ENCODE data around the gene P4HA1.
A peak's percentile ranks its signal among the peaks of the same experiment; 100 is the strongest.
"Not testable (repeated sequence)": the region's sequence is repeated elsewhere in the genome, so short reads cannot be mapped to it uniquely, and the experiment has no call there.

The P4HA1 gene

DNA sequence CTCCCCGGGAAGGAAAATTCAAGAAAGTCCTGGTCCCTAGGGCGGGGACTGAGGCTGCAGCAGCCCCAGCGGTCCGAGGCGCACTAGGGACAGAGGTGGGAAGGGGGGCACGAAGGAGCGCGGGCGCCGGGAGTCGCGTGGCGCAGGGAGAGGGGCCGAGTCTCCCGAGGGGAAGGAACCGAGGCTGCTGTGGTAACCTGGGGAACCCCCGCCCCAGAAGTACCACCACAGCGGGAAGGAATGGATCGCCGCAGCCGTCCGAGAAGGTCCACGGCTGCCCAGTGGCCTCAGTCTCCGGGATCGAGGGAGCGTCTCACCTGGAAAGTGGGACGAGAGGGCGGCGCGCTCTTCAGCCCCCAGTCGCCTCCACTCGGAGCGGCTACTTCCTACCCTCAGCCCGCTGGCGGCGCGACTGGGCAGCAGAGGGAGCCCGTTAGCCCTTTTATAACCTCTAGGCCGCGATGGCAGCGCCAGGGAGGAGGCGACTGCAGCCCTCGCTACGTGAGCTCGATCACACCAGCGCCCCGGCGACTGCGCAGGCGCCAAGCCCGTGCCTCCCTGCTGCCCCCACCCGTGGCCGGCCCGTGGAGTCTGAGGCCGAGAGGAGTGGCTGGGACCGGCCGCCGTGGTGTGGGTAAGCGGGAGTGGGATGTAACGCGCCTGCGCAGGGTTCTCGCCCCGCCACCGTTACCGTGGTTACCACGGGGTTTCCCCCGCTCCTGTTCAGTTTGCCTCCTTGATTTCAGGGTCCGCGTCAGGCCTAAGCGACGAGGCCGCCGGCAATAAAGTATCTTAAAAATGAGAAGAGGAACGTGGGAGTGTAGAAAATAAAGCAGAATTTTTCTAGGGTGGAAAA is at the start of gene P4HA1:
Gene P4HA1, minus strand, starts transcription at position 418 of the 856 bp plus-strand sequence. CDS start 21,983 bp downstream, outside the sequence.
- peak; percentile 98 for DNase-seq

DNA sequence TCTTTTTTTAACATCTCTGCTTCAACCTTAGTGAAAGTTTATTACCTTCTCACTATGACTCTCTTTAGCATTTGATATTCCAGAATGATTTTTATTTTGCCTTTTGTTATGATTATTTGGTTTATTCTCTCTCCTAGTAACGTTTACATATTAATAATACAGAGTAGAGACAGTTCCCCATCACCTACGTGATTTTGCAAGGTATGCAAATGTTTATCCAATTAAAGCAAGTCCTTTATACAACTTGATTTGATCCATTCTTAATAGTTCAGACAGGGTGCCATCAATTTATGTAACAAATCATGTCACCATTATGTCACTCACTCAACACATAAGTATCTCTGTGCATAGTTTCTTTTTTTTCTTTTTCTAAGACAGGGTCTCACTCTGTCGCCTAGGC is 44.9 kb upstream of the P4HA1 start:
- no peak for DNase-seq

DNA sequence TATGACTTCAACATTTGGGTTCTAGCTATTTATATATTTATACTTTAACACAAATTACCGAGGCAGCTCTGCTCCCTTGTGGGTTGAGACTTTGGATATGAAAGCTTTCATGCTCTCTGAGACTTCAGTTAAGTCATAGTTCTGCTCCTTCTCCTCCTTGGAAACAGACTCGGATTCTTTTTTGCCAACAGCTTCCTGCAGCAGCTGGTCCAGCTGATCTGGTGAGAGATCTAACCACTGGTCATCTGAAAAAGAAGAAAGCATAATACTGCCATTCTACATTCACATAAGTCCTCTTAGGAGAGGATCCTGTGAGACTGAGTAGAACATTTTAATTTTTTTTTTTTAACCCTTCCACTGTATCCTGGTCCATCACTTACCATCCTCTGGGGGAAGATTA is 42.6 kb upstream of the P4HA1 start:
- no peak for DNase-seq

DNA sequence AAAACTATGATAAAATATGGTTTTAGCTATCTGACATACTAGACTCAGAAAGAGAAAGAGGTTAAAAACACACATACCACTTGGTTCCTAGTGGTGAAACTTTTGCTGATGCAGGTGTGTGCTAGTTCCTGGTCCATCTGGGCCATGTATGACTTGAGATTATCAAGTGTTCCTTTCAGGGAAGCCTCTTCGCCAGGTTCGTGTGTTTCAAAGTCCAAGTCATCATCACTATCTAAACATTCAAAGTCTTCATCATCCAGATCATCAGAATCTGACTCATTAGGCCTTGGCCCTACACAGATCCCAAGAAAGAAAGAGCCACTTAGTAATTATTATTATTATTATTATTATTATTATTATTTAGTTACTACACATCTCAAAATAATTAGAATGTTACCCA is 40.0 kb upstream of the P4HA1 start:
- DNase-seq: no peak

- DNase-seq: no peak
Measured at GRCh38 chr10:73134727-73135126, 38.1 kb upstream of the P4HA1 start.

DNA sequence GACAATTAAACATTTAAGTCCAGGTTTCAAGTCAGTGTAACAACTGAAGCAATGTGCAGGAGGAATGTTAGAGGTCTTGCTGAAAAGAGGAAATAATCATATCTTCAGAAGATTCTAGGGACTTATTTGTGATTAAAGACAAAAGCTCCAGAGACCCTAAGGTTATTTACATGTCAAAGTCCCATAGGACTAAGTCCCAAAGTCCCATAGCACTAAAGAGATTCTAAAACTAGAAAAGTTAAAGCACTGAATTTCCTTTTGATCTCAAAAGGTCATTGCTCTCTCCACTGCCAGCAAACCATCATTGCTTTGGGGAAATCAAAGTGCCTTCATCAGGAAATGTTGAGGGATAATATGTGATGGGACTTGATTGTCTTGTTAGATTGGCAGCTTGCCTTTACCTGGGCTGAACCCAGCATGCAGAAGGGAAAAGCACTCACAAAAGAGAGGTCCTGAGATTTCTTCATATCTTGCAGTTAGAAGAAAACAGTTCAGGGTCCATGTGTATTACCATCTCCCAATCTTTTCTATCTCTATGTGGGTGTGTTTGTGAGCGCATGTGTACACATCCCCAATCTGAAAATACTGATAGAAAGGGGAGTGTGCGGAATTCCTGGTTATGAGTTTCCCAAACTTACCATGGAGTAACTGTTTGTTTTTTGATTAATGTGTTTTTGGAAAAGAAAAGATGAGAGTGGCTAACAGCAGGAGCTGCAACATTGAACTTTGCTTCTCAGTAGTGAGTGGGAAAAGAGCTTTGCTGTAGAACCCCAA is 35.4 kb upstream of the P4HA1 start:
- no peak for DNase-seq

DNA sequence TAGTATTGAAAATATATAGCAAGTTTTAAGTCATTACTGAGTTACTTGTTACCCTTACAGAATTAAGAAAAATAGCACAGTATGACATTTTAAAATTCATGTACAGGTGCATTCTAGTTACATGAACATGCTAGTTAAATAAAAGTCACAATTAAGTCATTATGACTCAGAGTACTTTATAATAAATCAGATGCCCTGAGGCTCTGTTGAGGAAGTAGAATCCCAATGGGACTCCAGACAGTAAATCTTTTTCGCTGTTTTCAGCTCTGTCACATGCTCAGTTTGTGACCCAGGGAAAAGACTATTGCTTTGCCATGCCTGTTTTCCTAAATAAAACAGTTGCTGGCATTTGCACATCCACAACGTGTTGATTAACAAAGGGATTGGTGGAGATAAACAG is 34.6 kb upstream of the P4HA1 start:
- no peak for DNase-seq

- no peak for DNase-seq
Measured at GRCh38 chr10:73126343-73126742, 29.7 kb upstream of the P4HA1 start.

GRCh38 chr10:73119952-73120351 is 23.3 kb upstream of the P4HA1 start:
- DNase-seq: no peak

DNA sequence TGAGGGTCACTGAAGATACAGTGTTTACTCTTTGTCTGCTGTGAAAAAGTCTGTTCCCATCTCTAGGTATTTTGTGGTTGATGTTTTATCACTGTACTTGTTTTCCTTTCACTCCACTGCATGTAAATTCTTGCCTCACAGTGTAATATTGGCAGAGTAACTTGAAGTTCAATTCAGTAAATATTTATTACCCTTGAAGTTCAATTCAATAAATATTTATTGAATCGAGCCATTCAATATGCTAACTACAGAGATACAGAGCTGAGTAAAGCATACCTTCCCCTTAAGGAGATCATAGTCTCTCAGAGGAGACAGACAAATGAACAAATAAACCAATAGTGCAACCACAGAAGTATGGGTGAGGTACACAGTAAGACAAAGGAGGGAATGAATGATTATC is 22.8 kb upstream of the P4HA1 start:
- DNase-seq: no peak

DNA sequence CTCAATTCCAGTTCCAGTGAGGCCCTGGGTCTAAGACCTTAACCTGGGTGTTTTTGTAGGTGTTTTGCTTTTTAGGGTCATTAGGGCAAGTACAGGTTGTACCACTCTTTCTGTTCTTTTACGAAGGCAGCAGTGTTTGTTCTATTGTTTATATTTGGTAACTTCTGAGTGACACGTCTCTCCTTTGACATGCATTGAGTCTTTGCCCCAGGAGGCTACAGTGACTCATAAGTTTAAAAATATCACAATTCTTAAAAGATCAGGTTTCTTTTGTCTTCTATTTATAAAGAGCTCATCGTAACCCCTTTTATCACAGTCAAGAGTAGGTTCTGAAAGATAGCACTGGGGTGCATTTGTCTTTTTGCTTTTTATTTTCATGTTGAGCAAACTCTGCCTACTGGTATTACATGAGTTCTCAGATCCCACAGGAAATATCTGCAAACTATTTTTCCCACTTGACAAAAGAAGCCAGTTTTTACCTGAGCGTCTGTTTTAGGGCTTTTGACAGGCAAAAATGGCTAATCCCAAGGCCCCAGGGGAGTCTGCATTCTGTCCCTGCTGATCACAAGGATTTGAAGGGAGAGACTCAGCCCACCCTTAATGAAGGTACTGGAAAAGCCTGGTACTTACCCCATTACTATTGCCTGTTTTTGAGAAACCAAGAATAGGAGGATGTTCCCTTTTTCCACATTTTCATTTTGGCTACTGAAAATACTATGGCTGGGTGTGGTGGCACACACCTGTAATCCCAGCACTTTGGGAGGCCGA is 21.5 kb upstream of the P4HA1 start:
- no peak for DNase-seq

- no peak for DNase-seq
Measured at GRCh38 chr10:73116017-73116416, 19.4 kb upstream of the P4HA1 start.

DNA sequence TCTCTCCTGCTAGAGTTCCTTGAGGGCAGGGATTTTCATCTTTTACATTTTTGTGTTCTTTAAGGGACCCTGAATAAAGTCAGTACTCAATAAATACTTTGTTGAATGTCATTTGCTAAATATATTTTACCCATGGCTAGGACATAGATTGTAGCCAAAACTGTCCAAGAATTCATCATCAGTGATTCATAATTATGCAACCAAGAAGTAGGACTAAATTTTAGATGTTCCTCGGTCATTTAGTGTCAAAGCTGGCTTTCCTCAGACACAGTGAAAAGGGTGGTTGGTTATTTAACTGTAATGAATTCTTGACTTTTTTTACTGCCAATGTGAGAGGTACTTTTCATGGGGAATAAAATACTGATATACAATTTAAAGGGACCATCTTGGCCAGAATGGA is 16.9 kb upstream of the P4HA1 start:
- no peak for DNase-seq

DNA sequence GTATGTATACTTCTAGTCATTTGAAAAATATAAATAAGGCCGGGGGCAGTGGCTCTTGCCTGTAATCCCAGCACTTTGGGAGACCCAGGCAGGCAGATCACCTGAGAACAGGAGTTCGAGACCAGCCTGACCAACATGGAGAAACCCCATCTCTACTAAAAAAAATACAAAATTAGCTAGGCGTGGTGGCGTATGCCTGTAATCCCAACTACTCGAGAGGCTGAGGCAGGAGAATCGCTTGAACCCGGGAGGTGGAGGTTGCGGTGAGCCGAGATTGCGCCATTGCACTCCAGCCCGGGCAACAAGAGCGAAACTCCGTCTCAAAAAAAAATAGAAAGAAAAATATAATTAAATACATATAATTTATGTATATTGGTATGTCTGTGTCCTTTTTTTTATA is 15.4 kb upstream of the P4HA1 start:
- not testable (repeated sequence) for DNase-seq

DNA sequence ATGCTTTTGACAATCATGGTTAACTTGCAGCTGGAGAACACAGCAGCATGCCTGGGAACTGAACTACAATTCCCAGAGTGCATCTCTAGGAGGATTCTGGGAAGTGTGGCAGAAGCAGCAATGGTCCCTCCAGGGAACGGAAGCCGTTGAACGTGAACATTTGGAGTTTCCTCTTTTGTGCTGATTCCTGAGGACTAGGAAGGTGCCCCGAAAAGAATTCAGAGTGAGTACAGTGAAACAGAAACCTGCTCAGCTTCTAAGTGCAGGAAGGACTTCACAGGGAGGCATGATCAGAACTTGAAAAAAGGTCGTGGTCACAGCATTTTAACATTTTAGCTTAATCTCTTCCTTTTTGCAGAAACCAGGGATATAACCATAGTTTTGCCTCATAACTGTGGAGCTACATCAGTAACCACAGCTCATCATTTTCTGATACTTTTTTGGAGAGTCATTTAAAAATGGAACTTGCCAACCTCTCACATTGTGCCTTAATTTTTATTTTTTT is 13.7 kb upstream of the P4HA1 start, which contains the start of gene NUDT13:
Gene NUDT13, plus strand, starts transcription at position 111 of the 505 bp plus-strand sequence. CDS start 3,911 bp downstream, outside the sequence.
- peak; percentile 52 for DNase-seq

- not testable (repeated sequence) for DNase-seq
Measured at GRCh38 chr10:73109248-73109652, 12.6 kb upstream of the P4HA1 start.

DNA sequence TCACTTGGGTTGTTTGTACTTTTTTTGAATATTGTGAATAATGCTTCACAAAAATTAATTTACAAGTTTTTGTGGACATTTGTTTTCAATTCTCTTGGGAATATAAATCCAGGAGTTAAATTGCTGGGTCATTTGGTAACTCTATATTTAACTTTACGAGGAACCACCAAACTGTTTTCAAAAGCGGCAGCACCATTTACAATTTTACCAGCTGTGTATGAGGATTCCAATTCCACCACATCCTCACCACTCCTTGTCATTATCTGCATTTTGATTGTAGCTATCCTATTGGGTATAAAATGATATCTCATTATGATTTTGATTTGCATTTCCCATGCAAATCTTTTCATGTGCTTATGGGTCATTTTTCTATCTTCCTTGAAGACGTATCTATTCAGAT is 9.6 kb upstream of the P4HA1 start:
- DNase-seq: no peak

- DNase-seq: no peak
Measured at GRCh38 chr10:73099141-73099540, 2.5 kb upstream of the P4HA1 start.

DNA sequence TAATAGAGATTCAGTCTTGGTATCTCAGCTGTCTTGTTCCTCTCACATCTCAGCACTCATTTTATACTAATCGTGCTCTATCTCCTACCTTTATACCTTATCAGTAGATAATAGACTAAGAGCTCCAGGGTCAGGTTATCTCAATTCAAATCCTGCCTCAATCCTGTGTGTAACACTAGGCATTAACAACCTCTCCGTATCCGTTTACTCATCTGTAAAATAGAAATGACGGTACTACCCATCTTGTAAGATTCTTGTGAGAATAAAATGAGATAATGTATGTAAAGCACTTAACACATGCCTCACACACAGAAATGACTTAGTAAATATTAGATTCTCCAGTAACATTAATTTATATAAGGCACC is 622 bp upstream of the P4HA1 start:
- DNase-seq: no peak

GRCh38 chr10:73096041-73096448 is 621 bp downstream of the P4HA1 start:
- peak; percentile 74 for DNase-seq

GRCh38 chr10:73095481-73096021 is 1.1 kb downstream of the P4HA1 start:
- peak; percentile 44 for DNase-seq

GRCh38 chr10:73094986-73095480 is 1.6 kb downstream of the P4HA1 start:
- no peak for DNase-seq
